RWPE2 (cell line): ENCODE measurements around the gene LIN37.

ENCODE experiments used
- ATAC-seq: fragments of 200-7000 bp; cut with Tn5 transposase; 3 replicates; pipeline ENCODE4 v1.9.1; 2021; ENCODE audit warnings: low read depth
- DNase-seq: peaks from one replicate; pipeline ENCODE4 v3.0.0-alpha.2; 2020; ENCODE audit warnings: low spot score
- H3K27ac ChIP-seq: fragments of 450-650 bp; 2 replicates; pipeline ENCODE4 v1.5.1; 2017; ENCODE audit warnings: mild to moderate bottlenecking; ENCODE audit not compliant: poor library complexity, severe bottlenecking
- H3K27me3 ChIP-seq: fragments of 250-450 bp; sonication (Bioruptor Pico); 2 replicates; pipeline ENCODE4 v1.5.1; 2021; ENCODE audit warnings: mild to moderate bottlenecking, moderate library complexity; ENCODE audit not compliant: insufficient read depth, poor library complexity, severe bottlenecking
- H3K36me3 ChIP-seq: fragments of 250-450 bp; sonication (Bioruptor Pico); 2 replicates; pipeline ENCODE4 v1.5.1; 2020; ENCODE audit warnings: low read depth, mild to moderate bottlenecking, moderate library complexity
- H3K4me1 ChIP-seq: fragments of 250-450 bp; sonication (Bioruptor Pico); 2 replicates; pipeline ENCODE4 v1.5.1; 2021; ENCODE audit warnings: mild to moderate bottlenecking, moderate library complexity; ENCODE audit not compliant: insufficient read depth, poor library complexity, severe bottlenecking
- H3K4me3 ChIP-seq: fragments of 250-450 bp; sonication (Bioruptor Pico); 2 replicates; pipeline ENCODE4 v1.5.1; 2021; ENCODE audit warnings: mild to moderate bottlenecking, moderate library complexity; ENCODE audit not compliant: severe bottlenecking
- H3K9me3 ChIP-seq: fragments of 250-450 bp; sonication (Bioruptor Pico); 2 replicates; pipeline ENCODE4 v1.5.1; 2021; ENCODE audit warnings: mild to moderate bottlenecking, moderate library complexity; ENCODE audit not compliant: severe bottlenecking
- TF ChIP-seq, protein P1 (sequence below): fragments of 450-650 bp; IDR thresholded peaks from one replicate; pipeline ENCODE4 v1.5.1; 2017; ENCODE audit warnings: mild to moderate bottlenecking, moderate library complexity; ENCODE audit not compliant: poor library complexity, severe bottlenecking

LIN37 gene

DNA sequence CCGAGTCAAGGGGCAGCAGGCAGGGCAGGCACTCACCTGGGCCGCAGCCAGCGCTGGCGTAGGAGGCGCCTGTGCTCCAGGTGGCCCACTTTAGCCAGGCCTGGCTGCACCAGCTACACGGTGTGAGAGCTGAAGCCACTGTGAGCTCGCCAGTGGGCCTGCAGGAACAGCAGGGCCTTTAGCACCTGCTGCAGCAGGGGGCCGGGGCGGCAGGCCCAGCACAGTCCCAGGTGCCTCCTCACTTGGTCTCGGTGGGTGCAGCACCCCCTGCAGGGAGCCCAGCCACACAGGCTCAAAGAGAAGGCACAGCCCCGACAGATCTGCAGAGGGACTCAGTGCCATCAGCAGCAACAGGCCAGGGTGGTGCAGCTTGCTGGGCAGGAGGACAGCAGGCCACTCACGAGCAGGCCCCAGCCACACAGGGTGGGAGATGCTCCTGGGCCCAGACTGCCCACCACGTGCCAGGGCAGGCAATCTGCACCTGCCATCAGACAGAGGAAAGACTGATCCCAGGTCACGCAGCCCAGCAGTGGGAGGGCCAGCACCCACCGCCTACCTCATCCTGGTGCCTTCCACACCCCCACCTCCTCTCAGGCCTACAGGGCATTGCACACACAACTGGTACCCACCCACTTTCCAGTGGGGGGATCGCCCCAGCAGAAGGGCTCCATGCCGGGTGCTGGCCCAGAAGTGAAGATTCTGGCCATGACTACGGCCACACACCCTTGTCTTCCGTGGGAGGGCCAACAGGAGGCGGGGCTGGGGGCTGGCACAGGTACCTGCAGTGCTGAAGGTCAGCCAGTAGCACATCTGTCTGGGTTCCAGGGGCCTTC lies 42.8 kb downstream of the LIN37 start:
- Histone ChIP-seq H3K4me3 (no peak overlapping the region), H3K4me1 (no peaks in the 10 kb centered on the region), H3K36me3 (no peaks in the 10 kb centered on the region), H3K9me3 (no peaks in the 10 kb centered on the region), H3K27me3 (no peaks in the 10 kb centered on the region), H3K27ac (no peak overlapping the region)
- ATAC-seq (0 out of 3 replicates have a peak, but pooled peaks have one; percentile 7), DNase-seq (no peak)
- TF ChIP-seq, protein P1, sequence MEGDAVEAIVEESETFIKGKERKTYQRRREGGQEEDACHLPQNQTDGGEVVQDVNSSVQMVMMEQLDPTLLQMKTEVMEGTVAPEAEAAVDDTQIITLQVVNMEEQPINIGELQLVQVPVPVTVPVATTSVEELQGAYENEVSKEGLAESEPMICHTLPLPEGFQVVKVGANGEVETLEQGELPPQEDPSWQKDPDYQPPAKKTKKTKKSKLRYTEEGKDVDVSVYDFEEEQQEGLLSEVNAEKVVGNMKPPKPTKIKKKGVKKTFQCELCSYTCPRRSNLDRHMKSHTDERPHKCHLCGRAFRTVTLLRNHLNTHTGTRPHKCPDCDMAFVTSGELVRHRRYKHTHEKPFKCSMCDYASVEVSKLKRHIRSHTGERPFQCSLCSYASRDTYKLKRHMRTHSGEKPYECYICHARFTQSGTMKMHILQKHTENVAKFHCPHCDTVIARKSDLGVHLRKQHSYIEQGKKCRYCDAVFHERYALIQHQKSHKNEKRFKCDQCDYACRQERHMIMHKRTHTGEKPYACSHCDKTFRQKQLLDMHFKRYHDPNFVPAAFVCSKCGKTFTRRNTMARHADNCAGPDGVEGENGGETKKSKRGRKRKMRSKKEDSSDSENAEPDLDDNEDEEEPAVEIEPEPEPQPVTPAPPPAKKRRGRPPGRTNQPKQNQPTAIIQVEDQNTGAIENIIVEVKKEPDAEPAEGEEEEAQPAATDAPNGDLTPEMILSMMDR = no peak

DNA sequence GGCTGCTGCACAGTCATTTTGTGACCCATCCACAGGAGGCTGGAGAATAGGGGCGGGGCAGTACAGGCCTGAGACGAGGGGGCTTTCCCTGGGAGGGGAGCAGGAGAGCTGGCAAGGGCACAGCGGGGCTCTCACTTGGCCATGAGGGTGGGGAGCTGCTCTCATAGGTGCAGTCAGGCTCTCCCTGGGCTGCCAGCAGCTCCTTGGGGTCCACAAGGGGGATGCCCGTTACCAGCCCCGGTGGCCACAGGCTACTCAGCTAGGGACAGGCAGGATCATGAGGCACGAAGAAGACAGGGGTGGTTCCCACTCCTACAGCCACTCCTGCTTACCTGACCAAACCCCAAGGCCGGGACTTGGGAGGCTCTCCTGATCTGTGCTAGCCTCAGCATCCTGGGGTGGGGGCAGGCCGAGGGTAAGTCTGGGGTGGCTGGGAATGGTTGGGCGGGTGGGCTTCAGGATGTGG lies 43.5 kb downstream of the LIN37 start:
- Histone ChIP-seq H3K4me1 (no peaks in the 10 kb centered on the region), H3K27me3 (no peaks in the 10 kb centered on the region), H3K4me3 (no peak overlapping the region), H3K9me3 (no peaks in the 10 kb centered on the region), H3K27ac (no peak overlapping the region), H3K36me3 (no peaks in the 10 kb centered on the region)
- ATAC-seq (no peak), DNase-seq (peak; percentile 57)
- TF ChIP-seq, protein P1 = no peak

DNA sequence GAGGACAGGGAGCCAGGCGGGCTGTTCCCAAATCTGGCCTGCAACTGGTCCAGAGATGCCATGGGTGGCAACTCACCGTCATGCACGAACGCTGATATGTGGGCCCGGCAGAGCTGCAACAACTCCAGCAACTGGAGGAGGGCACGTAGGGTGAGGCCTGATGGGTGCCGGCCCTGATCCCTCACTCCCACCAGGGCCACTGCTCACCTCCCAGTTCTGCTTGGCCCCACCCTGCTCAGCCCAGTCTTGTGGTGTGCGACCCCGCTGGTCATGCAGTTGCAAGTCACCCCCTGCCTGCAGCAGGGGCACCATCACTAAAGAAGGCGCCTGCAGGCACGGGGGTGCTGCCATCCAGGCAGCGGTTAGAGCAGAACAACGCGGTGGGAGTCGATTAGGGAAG lies 43.9 kb downstream of the LIN37 start:
- Histone ChIP-seq H3K4me3 (no peak overlapping the region), H3K27me3 (no peaks in the 10 kb centered on the region), H3K9me3 (no peaks in the 10 kb centered on the region), H3K4me1 (no peaks in the 10 kb centered on the region), H3K27ac (no peak overlapping the region), H3K36me3 (no peaks in the 10 kb centered on the region)
- ATAC-seq (no peak), DNase-seq (no peak)
- TF ChIP-seq, protein P1 = no peak

DNA sequence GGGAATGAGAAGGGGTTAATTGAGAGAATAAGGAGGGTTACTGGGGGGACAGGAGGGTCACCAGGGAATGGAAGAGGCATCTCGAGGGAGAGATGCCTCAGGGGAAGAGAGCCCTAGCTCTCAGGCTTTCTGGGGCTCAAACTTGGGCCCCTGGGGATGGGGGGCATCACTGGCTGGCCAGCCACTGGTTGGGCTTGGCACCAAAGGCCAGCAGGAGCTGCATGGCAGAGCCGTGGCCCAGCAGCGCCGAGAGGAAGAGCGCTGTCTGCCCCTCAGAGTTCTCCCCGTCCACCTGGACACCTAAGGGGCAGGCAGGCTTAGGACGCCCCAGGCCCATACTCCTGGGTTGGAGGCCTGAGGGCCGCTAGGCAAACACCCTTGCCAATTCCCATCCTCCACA lies 44.5 kb downstream of the LIN37 start:
- DNase-seq = no peak
- Histone ChIP-seq H3K36me3 (no peaks in the 10 kb centered on the region), H3K4me1 (no peaks in the 10 kb centered on the region), H3K4me3 (no peak overlapping the region), H3K27me3 (no peaks in the 10 kb centered on the region), H3K9me3 (no peaks in the 10 kb centered on the region), H3K27ac (no peak overlapping the region)
- TF ChIP-seq, protein P1 = no peak
- no peak for ATAC-seq
